Measurements from ENCODE around the gene UNC13C.

Gene UNC13C

DNA sequence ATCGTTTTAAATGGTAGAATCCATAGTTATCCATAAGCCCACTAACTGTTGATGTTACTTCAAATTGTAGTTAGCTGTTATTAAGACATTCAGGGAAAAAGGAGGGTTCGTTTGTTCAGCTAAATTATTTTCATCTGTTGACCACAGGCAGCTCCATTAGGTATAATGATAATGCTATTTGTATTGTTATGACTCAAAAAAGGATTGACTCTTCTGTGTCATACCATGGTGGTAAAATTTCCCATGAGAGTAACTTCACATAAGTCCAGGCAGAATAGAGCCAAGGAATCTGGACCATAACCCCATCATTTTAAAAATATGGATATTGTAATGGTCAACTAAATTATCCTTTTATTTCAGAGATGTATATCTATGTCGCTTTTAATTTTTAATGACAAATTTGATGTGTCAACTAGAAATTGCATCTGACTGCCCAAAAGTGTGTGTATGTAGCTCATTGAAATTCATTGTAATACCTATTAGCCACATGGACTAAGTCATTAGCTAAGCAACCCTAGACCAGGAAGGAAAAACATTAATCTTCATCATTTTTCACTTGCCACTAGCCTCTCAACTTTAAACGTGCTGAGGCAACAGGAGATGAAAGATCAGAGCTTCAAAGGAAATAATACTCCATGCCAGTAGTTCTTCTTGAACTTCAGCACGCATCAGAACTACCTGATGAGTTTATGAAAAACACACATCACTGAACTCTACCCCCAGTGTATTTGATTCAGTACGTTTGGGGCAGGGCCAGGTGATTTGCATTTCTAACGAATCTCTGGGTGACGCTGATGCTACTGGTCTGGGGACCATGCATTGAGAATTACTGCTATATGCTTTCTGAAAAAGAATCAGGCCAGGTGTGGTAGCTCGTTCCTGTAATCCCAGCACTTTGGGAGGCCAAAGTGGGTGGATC, 537.7 kb downstream of the UNC13C start:
- no peak overlapping the region for H3K4me3 ChIP-seq (ENCODE audit: low read length)
- DNase-seq (ENCODE audit: low read depth): no peak

DNA sequence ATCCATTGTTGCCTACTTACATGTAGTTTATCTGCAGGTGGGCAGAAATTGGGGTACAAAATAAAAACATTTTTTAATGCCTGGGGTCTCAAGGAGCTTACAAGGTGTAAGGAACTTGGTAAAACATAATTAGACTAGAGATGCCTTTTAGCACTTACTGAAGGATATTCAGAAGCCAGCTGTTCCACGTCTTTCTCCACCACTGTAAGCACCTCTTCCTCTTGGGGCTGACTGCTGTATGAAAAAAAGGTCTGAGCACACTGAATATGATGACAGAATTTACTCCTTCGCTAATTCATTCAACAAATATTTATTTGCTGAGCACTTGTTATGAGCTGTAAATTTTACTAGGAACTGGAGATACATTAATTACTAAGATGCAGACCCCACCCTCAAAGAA, 539.1 kb downstream of the UNC13C start:
- TF ChIP-seq, protein P1, sequence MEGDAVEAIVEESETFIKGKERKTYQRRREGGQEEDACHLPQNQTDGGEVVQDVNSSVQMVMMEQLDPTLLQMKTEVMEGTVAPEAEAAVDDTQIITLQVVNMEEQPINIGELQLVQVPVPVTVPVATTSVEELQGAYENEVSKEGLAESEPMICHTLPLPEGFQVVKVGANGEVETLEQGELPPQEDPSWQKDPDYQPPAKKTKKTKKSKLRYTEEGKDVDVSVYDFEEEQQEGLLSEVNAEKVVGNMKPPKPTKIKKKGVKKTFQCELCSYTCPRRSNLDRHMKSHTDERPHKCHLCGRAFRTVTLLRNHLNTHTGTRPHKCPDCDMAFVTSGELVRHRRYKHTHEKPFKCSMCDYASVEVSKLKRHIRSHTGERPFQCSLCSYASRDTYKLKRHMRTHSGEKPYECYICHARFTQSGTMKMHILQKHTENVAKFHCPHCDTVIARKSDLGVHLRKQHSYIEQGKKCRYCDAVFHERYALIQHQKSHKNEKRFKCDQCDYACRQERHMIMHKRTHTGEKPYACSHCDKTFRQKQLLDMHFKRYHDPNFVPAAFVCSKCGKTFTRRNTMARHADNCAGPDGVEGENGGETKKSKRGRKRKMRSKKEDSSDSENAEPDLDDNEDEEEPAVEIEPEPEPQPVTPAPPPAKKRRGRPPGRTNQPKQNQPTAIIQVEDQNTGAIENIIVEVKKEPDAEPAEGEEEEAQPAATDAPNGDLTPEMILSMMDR (conservative IDR thresholded peaks at IDR 0.05; ENCODE audit: low read length): no peak
- no peak for DNase-seq (ENCODE audit: low read depth)
- H3K4me3 ChIP-seq (ENCODE audit: low read length): no peak overlapping the region

More for the DNA sequence above, 537.7 kb downstream of the UNC13C start:
- TF ChIP-seq, protein P1 (conservative IDR thresholded peaks at IDR 0.05; ENCODE audit: low read length): no peak

- TF ChIP-seq, protein P1 (conservative IDR thresholded peaks at IDR 0.05; ENCODE audit: low read length): no peak
- no peak overlapping the region for H3K4me3 ChIP-seq (ENCODE audit: low read length)
- DNase-seq (ENCODE audit: low read depth): no peak
These were observed 540.1 kb downstream of the UNC13C start for GRCh38 chr15:54518156-54518882.

GRCh38 chr15:54519577-54519976, 541.3 kb downstream of the UNC13C start:
- no peak overlapping the region for H3K4me3 ChIP-seq (ENCODE audit: low read length)
- TF ChIP-seq, protein P1 (conservative IDR thresholded peaks at IDR 0.05; ENCODE audit: low read length): no peak
- no peak for DNase-seq (ENCODE audit: low read depth)

DNA sequence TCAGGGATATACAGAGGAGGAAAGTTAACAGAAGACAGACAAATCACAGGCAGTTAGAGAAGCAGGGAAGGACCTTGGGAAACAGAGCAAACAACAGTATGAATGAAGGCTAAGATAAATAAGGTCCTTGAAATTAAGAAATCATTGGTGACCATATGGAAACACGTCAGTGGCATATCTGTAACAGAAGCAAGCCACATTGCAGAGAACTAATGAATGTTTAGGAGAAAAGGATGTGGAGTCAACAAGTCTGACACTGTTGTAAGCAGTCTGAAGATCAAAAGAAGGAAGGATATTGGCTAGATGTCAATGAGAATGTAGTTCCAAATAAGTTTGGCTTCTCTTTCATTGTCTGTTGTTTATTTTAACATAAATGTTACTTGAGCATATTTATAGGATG, 542.4 kb downstream of the UNC13C start:
- no peak for DNase-seq (ENCODE audit: low read depth)
- no peak overlapping the region for H3K4me3 ChIP-seq (ENCODE audit: low read length)
- TF ChIP-seq, protein P1 (conservative IDR thresholded peaks at IDR 0.05; ENCODE audit: low read length): no peak

DNA sequence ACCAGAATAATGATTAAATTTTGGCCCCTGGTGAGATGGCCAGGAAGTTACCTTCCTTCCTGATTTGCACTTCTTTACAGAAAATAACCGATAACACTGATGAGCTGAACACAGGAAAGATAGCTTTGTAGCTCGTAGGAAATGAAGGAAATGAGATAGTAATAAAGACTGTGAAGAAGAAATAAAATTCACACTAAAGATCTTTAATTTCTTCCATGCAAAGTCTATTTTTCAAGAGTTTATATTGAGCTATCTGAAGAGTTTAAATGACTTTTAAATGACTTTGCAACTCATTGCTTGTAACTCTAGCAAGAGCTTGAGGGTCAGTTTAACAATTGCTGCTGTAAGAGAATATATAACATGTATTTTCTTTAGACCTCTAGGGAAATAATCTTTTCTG, 543.0 kb downstream of the UNC13C start:
- TF ChIP-seq, protein P1 (conservative IDR thresholded peaks at IDR 0.05; ENCODE audit: low read length): no peak
- H3K4me3 ChIP-seq (ENCODE audit: low read length): no peak overlapping the region
- DNase-seq (ENCODE audit: low read depth): no peak
